MM.1S (cell line): ENCODE data around the gene MTSS2.
A peak's percentile ranks its signal among the peaks of the same experiment; 100 is the strongest.

Experiments used
- DNase-seq: peaks from one replicate; pipeline ENCODE4 v3.0.0-alpha.2; 2015
- H2AFZ ChIP-seq: fragments of 300-600 bp; sonication (generic); 2 replicates; pipeline ENCODE4 v1.6.0; 2016; ENCODE audit warnings: antibody characterized with exemption, low read length
- H3F3A ChIP-seq: fragments of 300-600 bp; sonication (generic); 2 replicates; pipeline ENCODE4 v1.6.1; 2016; ENCODE audit warnings: mild to moderate bottlenecking, antibody characterized with exemption, low read length, moderate library complexity, mixed read lengths; ENCODE audit not compliant: insufficient read depth
- H3K27ac ChIP-seq: fragments of 300-600 bp; sonication (generic); 2 replicates; pipeline ENCODE4 v1.5.1; 2016; ENCODE audit warnings: mild to moderate bottlenecking, low read length
- H3K27me3 ChIP-seq: fragments of 300-600 bp; sonication (generic); replicated peaks from 2 replicates; pipeline ENCODE4 v1.6.0; 2016; ENCODE audit warnings: low read length; ENCODE audit not compliant: insufficient read depth
- H3K36me3 ChIP-seq: fragments of 300-600 bp; sonication (generic); replicated peaks from 2 replicates; pipeline ENCODE4 v1.6.1; 2016; ENCODE audit warnings: mild to moderate bottlenecking, low read length, mixed read lengths; ENCODE audit not compliant: insufficient read depth
- H3K4me1 ChIP-seq: fragments of 300-600 bp; sonication (generic); 2 replicates; pipeline ENCODE4 v1.6.1; 2016; ENCODE audit warnings: low read length, mixed read lengths
- H3K4me2 ChIP-seq: fragments of 300-600 bp; sonication (generic); 2 replicates; pipeline ENCODE4 v1.6.0; 2016; ENCODE audit warnings: low read depth, low read length
- H3K4me3 ChIP-seq: fragments of 300-600 bp; sonication (generic); 2 replicates; pipeline ENCODE4 v1.5.1; 2016; ENCODE audit warnings: low read length, mixed read lengths
- H3K79me2 ChIP-seq: fragments of 300-600 bp; sonication (generic); 2 replicates; pipeline ENCODE4 v1.6.1; 2016; ENCODE audit warnings: mixed run types, low read length, mixed read lengths
- H3K9ac ChIP-seq: fragments of 300-600 bp; sonication (generic); 2 replicates; pipeline ENCODE4 v1.6.1; 2016; ENCODE audit warnings: low read length, mixed read lengths
- H3K9me2 ChIP-seq: fragments of 300-600 bp; sonication (generic); replicated peaks from 2 replicates; pipeline ENCODE4 v1.6.1; 2016; ENCODE audit warnings: mild to moderate bottlenecking, low read length, mixed read lengths; ENCODE audit not compliant: insufficient read depth
- H3K9me3 ChIP-seq: fragments of 300-600 bp; sonication (generic); replicated peaks from 2 replicates; pipeline ENCODE4 v1.6.1; 2016; ENCODE audit warnings: mild to moderate bottlenecking, low read length, mixed read lengths; ENCODE audit not compliant: insufficient read depth
- H4K20me1 ChIP-seq: fragments of 300-600 bp; sonication (generic); 2 replicates; pipeline ENCODE4 v1.6.1; 2016; ENCODE audit warnings: mild to moderate bottlenecking, low read length, moderate library complexity, mixed read lengths; ENCODE audit not compliant: insufficient read depth
- EZH2 ChIP-seq: fragments of 300-600 bp; sonication (generic); optimal IDR thresholded peaks from 2 replicates; pipeline ENCODE3; 2017; ENCODE audit warnings: low read depth, mild to moderate bottlenecking, antibody characterized with exemption, low read length, mixed read lengths
- EZH2phosphoT487 ChIP-seq: fragments of 300-600 bp; sonication (generic); IDR thresholded peaks from 2 replicates; pipeline ENCODE4 v1.6.1; 2018; ENCODE audit warnings: antibody characterized with exemption, low read length
- TF ChIP-seq, protein P1 (sequence below): fragments of 300-600 bp; sonication (generic); IDR thresholded peaks from 2 replicates; pipeline ENCODE4 v1.5.1; 2016; ENCODE audit warnings: antibody characterized with exemption, low read length, mixed read lengths

MTSS2 gene

DNA sequence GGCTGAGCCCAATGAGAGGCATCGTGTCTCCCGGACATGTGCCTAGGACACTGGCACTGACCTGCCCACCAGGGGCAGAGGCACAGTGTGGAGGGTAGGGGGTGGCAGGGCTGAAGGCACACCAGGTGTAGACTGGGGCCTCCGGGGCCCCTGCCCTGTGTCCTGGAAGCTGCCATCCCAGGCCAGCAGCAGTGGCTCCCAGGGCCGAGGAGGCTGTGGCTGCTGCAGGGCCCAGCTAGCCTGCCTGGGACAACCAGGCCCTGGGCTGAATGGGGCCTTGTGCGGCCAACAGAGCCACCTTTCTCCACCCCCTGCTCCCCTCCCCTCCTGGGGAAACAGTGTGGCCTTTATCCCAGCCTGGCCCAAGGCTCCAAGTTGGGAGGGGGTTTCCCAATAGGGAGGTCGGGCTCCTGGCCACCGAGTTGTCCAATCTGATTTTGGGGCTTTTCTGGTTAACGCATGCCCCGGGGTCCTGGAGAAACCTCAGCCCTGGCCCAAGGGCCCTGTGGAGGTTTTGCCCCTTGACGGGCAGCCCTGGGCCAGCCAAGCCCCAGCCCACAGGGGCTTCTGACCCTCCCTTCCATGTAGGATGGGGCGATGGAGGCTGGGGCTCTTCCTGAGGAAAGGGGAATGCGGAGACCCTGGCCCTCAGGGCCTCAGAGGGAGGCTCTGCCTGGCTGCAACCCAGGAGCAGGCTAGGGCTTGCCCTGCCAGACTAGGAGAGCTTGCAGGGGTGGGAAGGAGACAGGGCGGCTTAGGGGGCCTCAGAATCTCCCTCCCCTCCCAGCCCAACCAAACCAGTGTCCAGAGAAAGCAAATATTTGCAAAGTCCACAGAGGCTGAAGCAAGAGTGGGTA, 4.2 kb downstream of the MTSS2 start:
- no peak overlapping the region for H3K4me3 ChIP-seq
- DNase-seq = no peak
- no peaks in the 10 kb centered on the region for H3K9me2 ChIP-seq
- H3K4me1 ChIP-seq = no peaks in the 10 kb centered on the region
- no peak overlapping the region for H3K9ac ChIP-seq
- no peak overlapping the region for H3K27ac ChIP-seq
- no peaks in the 10 kb centered on the region for H3K9me3 ChIP-seq
- H3F3A ChIP-seq = no peaks in the 10 kb centered on the region
- no peak for TF ChIP-seq EZH2
- TF ChIP-seq, protein P1, sequence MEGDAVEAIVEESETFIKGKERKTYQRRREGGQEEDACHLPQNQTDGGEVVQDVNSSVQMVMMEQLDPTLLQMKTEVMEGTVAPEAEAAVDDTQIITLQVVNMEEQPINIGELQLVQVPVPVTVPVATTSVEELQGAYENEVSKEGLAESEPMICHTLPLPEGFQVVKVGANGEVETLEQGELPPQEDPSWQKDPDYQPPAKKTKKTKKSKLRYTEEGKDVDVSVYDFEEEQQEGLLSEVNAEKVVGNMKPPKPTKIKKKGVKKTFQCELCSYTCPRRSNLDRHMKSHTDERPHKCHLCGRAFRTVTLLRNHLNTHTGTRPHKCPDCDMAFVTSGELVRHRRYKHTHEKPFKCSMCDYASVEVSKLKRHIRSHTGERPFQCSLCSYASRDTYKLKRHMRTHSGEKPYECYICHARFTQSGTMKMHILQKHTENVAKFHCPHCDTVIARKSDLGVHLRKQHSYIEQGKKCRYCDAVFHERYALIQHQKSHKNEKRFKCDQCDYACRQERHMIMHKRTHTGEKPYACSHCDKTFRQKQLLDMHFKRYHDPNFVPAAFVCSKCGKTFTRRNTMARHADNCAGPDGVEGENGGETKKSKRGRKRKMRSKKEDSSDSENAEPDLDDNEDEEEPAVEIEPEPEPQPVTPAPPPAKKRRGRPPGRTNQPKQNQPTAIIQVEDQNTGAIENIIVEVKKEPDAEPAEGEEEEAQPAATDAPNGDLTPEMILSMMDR = no peak
- TF ChIP-seq EZH2phosphoT487 = no peak
- no peaks in the 10 kb centered on the region for H3K36me3 ChIP-seq
- no peaks in the 10 kb centered on the region; the same call in 1 of the 2 replicates for H3K27me3 ChIP-seq
- H2AFZ ChIP-seq = no peak overlapping the region
- H4K20me1 ChIP-seq = no peaks in the 10 kb centered on the region
- H3K4me2 ChIP-seq = no peak overlapping the region
- H3K79me2 ChIP-seq = no peaks in the 10 kb centered on the region

DNA sequence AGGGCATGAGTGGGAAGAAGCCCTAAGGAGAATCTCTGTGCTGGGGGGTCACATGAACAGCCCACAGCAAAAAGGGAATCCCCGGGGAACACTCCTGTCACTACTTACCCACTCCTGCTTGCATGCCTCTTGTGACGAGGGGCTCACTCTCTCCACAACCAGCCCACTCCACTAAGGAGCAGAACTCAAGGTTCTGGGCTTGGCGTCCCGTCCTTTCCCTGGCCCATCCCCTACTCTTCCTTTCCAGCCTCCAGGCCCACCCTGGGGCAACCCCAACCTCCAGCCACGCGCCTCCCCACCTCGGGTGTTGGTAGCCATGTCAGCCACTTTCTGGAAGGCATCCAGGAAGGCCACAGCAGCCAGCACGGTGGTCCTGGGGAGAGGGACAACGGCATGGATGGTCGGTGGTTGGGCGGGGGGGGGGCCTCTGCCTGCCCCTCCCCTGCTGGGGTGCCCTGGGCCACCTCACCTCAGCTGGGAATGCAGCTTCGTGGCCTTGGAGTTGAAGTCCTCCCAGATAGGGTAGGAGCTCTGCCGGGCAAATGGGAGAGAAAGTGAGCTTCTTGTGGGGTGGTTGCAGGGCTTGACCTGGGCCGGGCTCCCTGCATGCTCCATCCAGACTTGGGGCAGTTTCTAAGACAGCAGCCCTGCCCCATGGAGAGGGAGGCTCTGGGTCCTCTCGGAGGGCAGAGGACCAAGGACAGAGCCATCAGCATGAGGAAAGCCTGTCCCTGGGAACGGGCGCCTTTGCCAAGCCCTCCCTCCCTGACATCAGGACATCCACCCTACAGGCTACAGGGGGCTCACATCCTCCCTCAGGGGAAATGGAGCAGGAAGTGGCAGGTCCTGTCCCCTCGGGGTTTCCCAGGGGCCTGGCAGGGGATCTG, 5.1 kb downstream of the MTSS2 start:
- H3K27me3 ChIP-seq = no peaks in the 10 kb centered on the region; the same call in 1 of the 2 replicates
- no peak overlapping the region for H3K4me3 ChIP-seq
- no peaks in the 10 kb centered on the region for H3K9me3 ChIP-seq
- no peak overlapping the region; the same call in 1 of the 2 replicates for H3K4me2 ChIP-seq
- H3K9me2 ChIP-seq = no peaks in the 10 kb centered on the region
- no peak overlapping the region for H3K9ac ChIP-seq
- no peak for TF ChIP-seq EZH2
- TF ChIP-seq, protein P1 = no peak
- TF ChIP-seq EZH2phosphoT487 = no peak
- no peaks in the 10 kb centered on the region for H4K20me1 ChIP-seq
- no peak overlapping the region for H2AFZ ChIP-seq
- H3K4me1 ChIP-seq = no peaks in the 10 kb centered on the region
- H3F3A ChIP-seq = no peaks in the 10 kb centered on the region
- H3K79me2 ChIP-seq = no peaks in the 10 kb centered on the region
- no peaks in the 10 kb centered on the region for H3K36me3 ChIP-seq
- H3K27ac ChIP-seq = no peak overlapping the region
- no peak for DNase-seq

DNA sequence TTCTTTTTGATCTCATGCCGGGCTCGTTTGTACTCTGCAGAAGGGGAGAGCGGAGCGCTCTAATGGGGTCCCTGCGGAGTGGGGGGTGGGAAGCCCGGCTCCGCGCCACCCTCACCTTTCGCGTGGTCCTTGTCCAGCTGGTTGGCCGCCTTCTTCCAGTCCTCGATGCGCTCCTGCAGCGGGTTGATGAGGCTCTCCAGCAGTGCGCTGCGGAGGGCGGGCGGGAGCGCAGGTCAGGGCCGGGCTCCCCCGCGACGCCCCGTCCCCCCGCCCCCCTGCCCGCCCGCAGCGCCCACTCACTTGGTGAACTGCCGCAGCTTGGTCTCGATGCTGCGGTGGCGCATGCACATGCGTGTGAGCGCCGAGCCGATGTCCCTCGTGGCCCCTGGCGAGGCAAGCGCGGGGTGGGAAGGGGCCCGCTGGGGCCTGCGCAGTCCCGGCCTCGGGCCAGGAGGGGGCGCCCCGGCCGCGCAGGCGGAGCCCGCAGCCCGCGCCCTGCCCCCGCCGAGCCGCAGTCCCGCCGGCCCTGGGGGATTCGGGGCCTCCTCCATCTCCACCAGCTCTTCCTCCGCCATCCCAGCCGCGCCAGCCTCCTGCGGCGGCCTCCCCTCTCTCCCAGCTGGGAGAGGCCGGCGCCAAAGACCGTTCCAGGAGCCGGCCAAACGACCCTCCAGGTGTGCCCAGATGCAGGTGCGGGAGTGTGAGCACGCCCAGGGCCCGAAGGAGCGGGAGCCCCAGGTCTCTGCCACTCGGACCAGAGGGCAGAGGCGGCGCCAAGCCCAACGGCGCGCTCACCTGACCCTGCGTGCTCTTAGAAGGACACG, 6.0 kb downstream of the MTSS2 start:
- Histone ChIP-seq H3K9ac (no peak overlapping the region), H3K36me3 (no peaks in the 10 kb centered on the region), H4K20me1 (no peaks in the 10 kb centered on the region), H2AFZ (no peak overlapping the region), H3F3A (no peaks in the 10 kb centered on the region), H3K4me3 (no peak overlapping the region), H3K79me2 (no peaks in the 10 kb centered on the region), H3K4me2 (no peak overlapping the region; the same call in 1 of the 2 replicates), H3K27me3 (no peaks in the 10 kb centered on the region; the same call in 1 of the 2 replicates), H3K9me3 (no peaks in the 10 kb centered on the region), H3K9me2 (no peaks in the 10 kb centered on the region), H3K27ac (no peak overlapping the region), H3K4me1 (no peaks in the 10 kb centered on the region)
- TF ChIP-seq, protein P1 = 0 out of 2 replicates have a peak, but pooled peaks have one; percentile 5
- TF ChIP-seq EZH2phosphoT487 = no peak
- no peak for DNase-seq
